GM12878 (cell line): ENCODE results near the gene KATNB1. TPM values are rescaled to one million over a fixed set of nuclear protein-coding genes. Genes with fewer than 3 reads are reported as not detected.

Source experiments
- ATAC-seq: fragments of 200-7000 bp; cut with Tn5 transposase; 3 replicates; pipeline ENCODE4 v1.9.1; 2020; ENCODE audit warnings: mild to moderate bottlenecking, moderate library complexity
- BruUV-seq: library from RNA; stranded (reverse); fragments of 400-500 nt; replicated peaks from 2 replicates; lab custom pipeline; 2021; lab: Mats Ljungman, UMichigan
- CTCF ChIA-PET: fragments of 300-600 bp; sonication (Branson Sonifier 250); formaldehyde crosslinking; extraction: SDS; loops from one replicate; lab custom pipeline; 2021; ENCODE audit warnings: inconsistent platforms; lab: Yijun Ruan, JAX
- POLR2A ChIA-PET: fragments of 350-600 bp; formaldehyde crosslinking; extraction: SDS; loops from one replicate; lab custom pipeline; 2021; ENCODE audit warnings: inconsistent platforms; lab: Charles Lee
- RAD21 ChIA-PET: fragments of 300-600 bp; sonication (Branson Sonifier 250); formaldehyde crosslinking; loops from one replicate; lab custom pipeline; 2023; ENCODE audit warnings: antibody characterized with exemption; ENCODE audit not compliant: unreplicated experiment; lab: Charles Lee
- SMC1A ChIA-PET: fragments of 300-600 bp; sonication (Branson Sonifier 250); formaldehyde crosslinking; loops from one replicate; lab custom pipeline; 2023; ENCODE audit not compliant: unreplicated experiment, uncharacterized antibody; lab: Charles Lee
- DNase-seq: peaks from one replicate; pipeline ENCODE4 v3.0.0-alpha.2; 2011; ENCODE audit warnings: low read depth, low spot score
- FAIRE-seq: peaks from 3 replicates; lab custom pipeline; 2011; peaks lifted over from hg19 to GRCh38; lab: Jason Lieb, UNC
- H2AFZ ChIP-seq: 2 replicates; pipeline ENCODE4 v1.6.0; 2011; ENCODE audit warnings: low read depth, low read length, control low read depth; ENCODE audit not compliant: control insufficient read depth
- H3K27ac ChIP-seq: 2 replicates; pipeline ENCODE4 v1.5.1; 2011; ENCODE audit warnings: control low read depth; ENCODE audit not compliant: control insufficient read depth, insufficient read depth
- H3K27me3 ChIP-seq, 2 experiments: replicated peaks in 1 of 2; 2 replicates each; pipeline versions ENCODE4 v1.6.0 to v1.6.1; 2011; ENCODE audit warnings: low read length in 1 of 2; ENCODE audit not compliant: control insufficient read depth in 2 of 2, insufficient read depth in 2 of 2
- H3K36me3 ChIP-seq, 2 experiments: 2 replicates each; pipeline ENCODE4 v1.5.1; 2011; ENCODE audit warnings: low read length in 1 of 2; ENCODE audit not compliant: control insufficient read depth in 2 of 2, insufficient read depth in 2 of 2
- H3K4me1 ChIP-seq: 2 replicates; pipeline ENCODE4 v1.6.1; 2011; ENCODE audit warnings: mild to moderate bottlenecking, low read length, moderate library complexity, mixed read lengths; ENCODE audit not compliant: control insufficient read depth, insufficient read depth
- H3K4me2 ChIP-seq: 2 replicates; pipeline ENCODE4 v1.6.0; 2011; ENCODE audit warnings: control low read depth; ENCODE audit not compliant: control insufficient read depth, insufficient read depth
- H3K4me3 ChIP-seq: fragments of 200-600 bp; sonication (generic); 2 replicates; pipeline ENCODE4 v1.5.1; 2016
- H3K79me2 ChIP-seq: 2 replicates; pipeline ENCODE4 v1.6.0; 2011; ENCODE audit warnings: low read length; ENCODE audit not compliant: control insufficient read depth, insufficient read depth
- H3K9ac ChIP-seq: 2 replicates; pipeline ENCODE4 v1.8.0; 2011; ENCODE audit warnings: low read length, control low read depth, mixed read lengths; ENCODE audit not compliant: control insufficient read depth, insufficient read depth
- H3K9me3 ChIP-seq: replicated peaks from 3 replicates; pipeline ENCODE4 v1.5.1; 2011; ENCODE audit warnings: mild to moderate bottlenecking, low read length; ENCODE audit not compliant: control insufficient read depth, insufficient read depth
- H4K20me1 ChIP-seq: 2 replicates; pipeline ENCODE4 v1.6.0; 2011; ENCODE audit not compliant: control insufficient read depth, insufficient read depth
- ATF7 ChIP-seq: fragments of 450-650 bp; IDR thresholded peaks from 2 replicates; pipeline ENCODE4 v1.6.1; 2016; ENCODE audit warnings: low read depth, mild to moderate bottlenecking
- CEBPZ ChIP-seq: fragments of 150-350 bp; IDR thresholded peaks from 2 replicates; pipeline ENCODE4 v1.6.1; 2016; ENCODE audit warnings: low read depth, low read length
- CTCF ChIP-seq, 3 experiments: IDR thresholded peaks in 2 of 3; conservative IDR thresholded peaks in 1 of 3; 2 replicates each; pipeline ENCODE4 v1.5.1; 2011; ENCODE audit warnings: low read depth in 3 of 3, low read length in 3 of 3, mild to moderate bottlenecking in 3 of 3, control low read depth in 2 of 3, moderate library complexity in 2 of 3, inconsistent platforms in 1 of 3, mixed read lengths in 1 of 3; ENCODE audit not compliant: control insufficient read depth in 2 of 3, insufficient read depth in 1 of 3; ENCODE audit errors: extremely low read depth in 1 of 3
- EED ChIP-seq: sonication (generic); IDR thresholded peaks from 2 replicates; pipeline ENCODE4 v1.6.1; 2016; ENCODE audit warnings: antibody characterized with exemption, low read depth
- IRF5 ChIP-seq: fragments of 450-650 bp; IDR thresholded peaks from 2 replicates; pipeline ENCODE4 v1.6.1; 2017; ENCODE audit warnings: borderline replicate concordance
- JUNB ChIP-seq: IDR thresholded peaks from 2 replicates; pipeline ENCODE4 v1.6.1; 2016; ENCODE audit warnings: antibody characterized with exemption, mild to moderate bottlenecking
- RAD21 ChIP-seq: IDR thresholded peaks from 2 replicates; pipeline ENCODE4 v1.6.1; 2011; ENCODE audit warnings: mild to moderate bottlenecking, low read depth, low read length, moderate library complexity; ENCODE audit not compliant: insufficient read depth
- RAD51 ChIP-seq: fragments of 450-650 bp; IDR thresholded peaks from 2 replicates; pipeline ENCODE4 v1.6.1; 2016; ENCODE audit warnings: moderate library complexity, mild to moderate bottlenecking, inconsistent platforms
- RELB ChIP-seq: fragments of 450-650 bp; IDR thresholded peaks from 2 replicates; pipeline ENCODE4 v1.6.1; 2017; ENCODE audit warnings: low read depth, mild to moderate bottlenecking, moderate library complexity
- USF1 ChIP-seq: IDR thresholded peaks from 2 replicates; pipeline ENCODE4 v1.6.1; 2011; ENCODE audit warnings: borderline replicate concordance, low read depth, mild to moderate bottlenecking, moderate library complexity, mixed read lengths, low read length; ENCODE audit not compliant: insufficient read depth; ENCODE audit errors: extremely low read length
- WGBS: methylation state at CpG from one replicate; pipeline ENCODE4 v1.1.6; 2016; ENCODE audit warnings: low lambda C conversion rate; ENCODE audit not compliant: insufficient replicate concordance, insufficient coverage; ENCODE audit errors: missing lambda C conversion rate; 5-methylcytosine and 5-hydroxymethylcytosine counted together
- in situ Hi-C: fragments of 300-500 bp; cut with MboI; formaldehyde crosslinking; loops from 9 replicates; pipeline ENCODE4 v1.14.3; 2018; ENCODE audit warnings: mixed read lengths
- intact Hi-C: fragments of 100-400 bp; cut with micrococcal nuclease; formaldehyde crosslinking; loops from one replicate; pipeline ENCODE4 v1.14.2; 2022; ENCODE audit not compliant: unreplicated experiment
- polyA plus RNA-seq, 11 experiments: library from polyadenylated mRNA; depleted of rRNA in 4 of 11; unstranded in 6 of 11; stranded (reverse) in 5 of 11; fragments of >200 nt; fragmentation: Nextera tagmentation in 4 of 11; fragmentation: Illumina TruSeq in 1 of 11; extraction: Ambion mirVana in 4 of 11; extraction: Trizol in 1 of 11; gene quantifications; 1 replicate in 1 of 11; 2 replicates in 10 of 11; pipeline versions ENCODE4 v1.2.1 to v1.2.3, GENCODE V29; 2011 to 2016; ENCODE audit warnings: inconsistent platforms in 2 of 11, missing spikeins in 2 of 11, low read depth in 1 of 11
- total RNA-seq, 4 experiments: library from RNA; depleted of rRNA in 3 of 4; stranded (reverse); fragments of >200 nt in 3 of 4; fragmentation: Illumina TruSeq in 1 of 4; extraction: Trizol in 1 of 4; gene quantifications; 2 replicates each; pipeline versions ENCODE4 v1.2.1 to v1.2.3, GENCODE V29; 2013 to 2021

The KATNB1 gene
- total and polyA plus RNA-seq, 10 of the 15 experiments (the other 5 are each of a cell fraction or from before 2014, with no cell fraction given): 0.71 to 46.5 (median 19.5) TPM

GRCh38 chr16:57736419-57737351 is 1.1 kb downstream of the KATNB1 start:
- 31% methylated on average over 23 of the region's 23 CpGs for WGBS
- H3K79me2 ChIP-seq: peaks cover 9% of the 10 kb centered on the region
- H3K36me3 ChIP-seq: no peaks in the 10 kb centered on the region
- FAIRE-seq: no peak
- TF ChIP-seq IRF5: no peak
- 0 out of 2 replicates have a peak, but pooled peaks have one; percentile 35 for TF ChIP-seq RAD51
- peak in 2 of 3 experiments; percentile 10 to 38; a peak in 3 of 6 replicates for TF ChIP-seq CTCF (IDR thresholded peaks at IDR 0.05 in 2 of 3, conservative IDR thresholded peaks at IDR 0.05 in 1 of 3; ENCODE audit: control insufficient read depth in 2 of 3, extremely low read depth in 1 of 3, insufficient read depth in 1 of 3, low read depth in 3 of 3, low read length in 3 of 3)
- 0 out of 2 replicates have a peak, but pooled peaks have one; percentile 13 for TF ChIP-seq RELB
- no peak for TF ChIP-seq JUNB
- TF ChIP-seq CEBPZ: no peak
- TF ChIP-seq ATF7: peak; percentile 94
- peak; percentile 34 for TF ChIP-seq RAD21
- peak; percentile 36 for TF ChIP-seq USF1
- TF ChIP-seq EED: 0 out of 2 replicates have a peak, but pooled peaks have one; percentile 23
- peaks cover 4% of the 10 kb centered on the region; the same call in 2 of the 3 replicates for H3K9me3 ChIP-seq
- peaks cover 10% of the 10 kb centered on the region for H3K4me1 ChIP-seq
- H2AFZ ChIP-seq: peak overlapping the region; percentile 70
- RAD21 ChIA-PET: interaction anchor here (1.0 to 2.9 kb wide), 5 partner anchors 88 to 320 kb away, joined by 3 to 18 read pairs (median 5); no protein-coding TSS in a partner anchor
- SMC1A ChIA-PET: interaction anchor here (0.6 to 3.1 kb wide), 12 partner anchors 9 to 394 kb away, joined by 3 to 12 read pairs (median 3); partner anchors contain the start of genes CIAPIN1, COQ9 and DRC7
- peak overlapping the region; percentile 83 for H3K4me3 ChIP-seq
- peak overlapping the region; percentile 66 for H3K9ac ChIP-seq
- POLR2A ChIA-PET: interaction anchor here (0.6 to 1.4 kb wide), 5 partner anchors 20 to 921 kb away, joined by 3 to 5 read pairs (median 4); partner anchors contain the start of genes CFAP20 and USB1
- no peak for DNase-seq
- H4K20me1 ChIP-seq: no peaks in the 10 kb centered on the region
- intact Hi-C loops: loop anchor here (5.0 kb wide), 2 partner anchors 134 to 159 kb away; no protein-coding TSS in a partner anchor
- no TSS peak for BruUV-seq
- peak overlapping the region; percentile 88 for H3K4me2 ChIP-seq
- CTCF ChIA-PET: interaction anchor here (0.6 to 3.1 kb wide), 10 partner anchors 67 to 594 kb away, joined by 3 to 20 read pairs (median 5); no protein-coding TSS in a partner anchor
- in situ Hi-C loops: no loop called here
- ATAC-seq: no peak
- no peaks in the 10 kb centered on the region for H3K27me3 ChIP-seq
- peak overlapping the region; percentile 64; the same call in 1 of the 2 replicates for H3K27ac ChIP-seq
